Caki2 (cell line): Measurements from ENCODE around the gene PSMG3. TPM values are rescaled to one million over a fixed set of nuclear protein-coding genes. Genes with fewer than 3 reads are reported as not detected.
"Not testable (repeated sequence)": the region's sequence is repeated elsewhere in the genome, so short reads cannot be mapped to it uniquely, and the experiment has no call there.

Experiments
- DNase-seq: peaks from one replicate; pipeline ENCODE4 v3.0.0-alpha.2; 2015; ENCODE audit warnings: low read depth
- in situ Hi-C: cut with HindIII; loops from 2 replicates; pipeline ENCODE4 v1.10.0; 2016; ENCODE audit warnings: low sequenced_read_pairs, low pct_unique_long_range_greater_than_20kb, mixed read lengths
- total RNA-seq: library from RNA; depleted of rRNA; stranded (reverse); fragments of >200 nt; shearing (Covaris generic); gene quantifications from 2 replicates; pipeline ENCODE4 v1.2.3, GENCODE V29; 2014; ENCODE audit warnings: low replicate concordance; rRNA removed

PSMG3 gene
- total RNA-seq, 1 experiment from 2014 or later = 106 TPM

DNA sequence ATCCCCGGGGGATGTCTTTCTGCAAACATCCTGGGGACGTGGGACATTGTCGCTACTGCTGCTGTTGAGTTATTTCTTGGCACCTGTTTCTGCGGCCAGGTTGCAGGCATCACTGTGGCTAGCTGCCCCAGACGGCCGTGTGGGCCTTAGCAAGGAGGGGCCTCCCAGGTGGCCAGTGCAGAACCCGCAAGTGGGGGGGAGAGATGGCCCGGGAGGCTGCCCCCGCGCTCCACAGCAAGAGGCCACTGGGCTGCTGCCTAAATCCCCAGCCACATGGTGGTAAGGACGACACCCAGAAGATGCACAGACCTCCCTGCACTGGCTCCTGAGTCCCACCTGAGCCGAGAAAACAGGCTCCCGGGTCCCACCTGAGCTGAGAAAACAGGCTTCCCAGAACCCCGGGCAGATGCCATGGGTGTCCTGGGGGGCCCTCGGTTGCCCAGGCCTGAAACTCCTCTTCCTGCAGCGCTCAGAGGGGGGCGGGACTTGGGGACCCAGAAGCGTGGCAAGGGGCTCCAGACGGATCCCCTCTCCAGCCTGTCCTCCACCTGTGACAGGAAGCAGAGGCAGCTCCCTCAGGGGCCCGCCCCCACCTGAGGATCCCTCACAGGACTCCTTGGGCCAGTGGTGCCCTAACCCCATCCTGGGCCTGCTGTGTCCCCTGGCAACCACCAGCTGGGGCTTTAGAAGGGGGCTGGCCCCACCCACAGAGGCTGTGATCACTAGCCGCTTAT, 40.3 kb downstream of the PSMG3 start:
- DNase-seq = no peak

GRCh38 chr7:1526271-1526754, 43.5 kb downstream of the PSMG3 start:
- in situ Hi-C loops = no loop called here
- DNase-seq = no peak

More for the DNA sequence above, 40.3 kb downstream of the PSMG3 start:
- in situ Hi-C loops = no loop called here

DNA sequence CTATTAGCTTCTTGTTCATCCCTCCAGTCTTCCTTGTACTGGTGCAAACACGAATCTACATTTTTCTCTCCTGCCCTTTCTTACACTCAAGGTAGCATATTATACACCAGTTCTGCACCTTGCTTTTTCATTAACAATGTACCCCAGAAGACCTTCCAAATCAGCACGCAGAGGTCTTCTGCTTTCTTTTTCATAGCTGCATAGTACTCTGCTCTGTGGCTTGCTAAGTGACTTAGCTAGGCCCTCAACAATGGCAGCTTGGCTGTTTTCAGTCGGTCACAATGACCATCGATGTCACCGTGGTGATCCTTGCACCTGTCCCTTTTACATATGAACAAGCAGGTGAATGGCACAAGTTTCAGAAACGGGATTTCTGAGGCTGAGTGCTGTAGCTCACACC, 44.4 kb downstream of the PSMG3 start:
- in situ Hi-C loops = no loop called here
- no peak for DNase-seq

- in situ Hi-C loops = no loop called here
- DNase-seq = no peak
These were observed 46.0 kb downstream of the PSMG3 start for GRCh38 chr7:1523844-1524243.

GRCh38 chr7:1523208-1523607, 46.6 kb downstream of the PSMG3 start:
- in situ Hi-C loops = no loop called here
- DNase-seq = no peak

DNA sequence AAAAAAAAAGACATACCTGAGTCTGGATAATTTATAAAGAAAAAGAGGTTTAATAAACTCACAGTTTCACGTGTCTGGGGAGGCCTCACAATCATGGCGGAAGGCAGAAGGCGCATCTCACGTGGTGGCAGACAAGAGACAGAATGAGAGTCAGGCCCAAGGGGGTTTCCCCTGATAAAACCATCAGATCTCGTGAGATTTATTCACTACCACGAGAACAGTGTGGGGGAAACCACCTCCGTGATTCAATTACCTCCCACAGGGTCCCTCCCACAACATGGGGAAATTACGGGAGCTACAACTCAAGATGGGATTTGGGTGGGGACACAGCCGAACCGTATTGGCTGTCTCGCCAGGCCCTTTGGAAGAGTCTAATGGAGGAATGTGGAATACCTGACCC, 48.4 kb downstream of the PSMG3 start:
- in situ Hi-C loops = no loop called here
- DNase-seq = no peak

GRCh38 chr7:1520539-1521234, 49.1 kb downstream of the PSMG3 start:
- in situ Hi-C loops = no loop called here
- DNase-seq = peak; percentile 100

DNA sequence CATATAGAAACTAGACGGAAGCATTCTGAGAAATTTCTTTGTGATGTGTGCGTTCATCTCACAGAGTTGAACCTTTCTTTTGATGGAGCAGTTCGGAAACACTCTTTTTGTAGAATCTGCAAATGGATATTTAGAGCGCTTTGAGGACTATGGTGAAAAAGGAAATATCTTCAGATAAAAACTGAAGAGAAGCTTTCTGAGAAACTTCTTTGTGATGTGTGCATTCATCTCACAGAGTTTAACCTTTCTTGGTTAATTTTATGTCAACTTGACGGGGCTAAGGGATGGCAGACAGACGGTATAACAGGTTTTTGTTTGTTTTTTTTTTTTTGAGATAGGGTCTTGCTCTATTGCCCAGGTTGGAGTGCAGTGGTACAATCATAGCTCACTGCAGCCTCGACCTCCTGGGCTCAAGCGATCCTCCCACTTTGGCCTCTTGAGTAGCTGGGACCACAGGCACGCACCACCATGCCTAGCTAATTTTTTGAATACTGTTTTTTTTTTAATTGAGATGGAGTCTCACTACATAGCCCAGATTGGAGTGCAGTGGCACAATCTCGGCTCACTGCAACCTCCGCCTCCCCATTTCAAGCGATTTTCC, 50.4 kb downstream of the PSMG3 start:
- DNase-seq, in situ Hi-C loops: not testable (repeated sequence)

Other genes starting within 250 kb of the PSMG3 start
- 8.8 and 13.5 TPM in 2 replicates for gene MICALL2, start 110.6 kb downstream of the PSMG3 start, total RNA-seq
- gene INTS1, start 65.6 kb downstream of the PSMG3 start, total RNA-seq = 39.4 and 78.5 TPM in 2 replicates
- gene MAFK, start 39.3 kb downstream of the PSMG3 start, total RNA-seq = 26.5 and 33.2 TPM in 2 replicates
- 13.4 and 16.6 TPM in 2 replicates for gene TMEM184A, start 13.8 kb downstream of the PSMG3 start, total RNA-seq
- gene ELFN1, start 100.2 kb upstream of the PSMG3 start, total RNA-seq = not detected in 2 replicates